Heart right ventricle (tissue), 16 donors: ENCODE measurements around the gene BAHD1. TPM values are rescaled to one million over a fixed set of nuclear protein-coding genes. Genes with fewer than 3 reads are reported as not detected.
A peak's percentile ranks its signal among the peaks of the same experiment; 100 is the strongest.

Experiments
- ATAC-seq, 8 donors: fragments of 200-7000 bp; cut with Tn5 transposase; one replicate each; pipeline ENCODE4 v1.9.1; 2020; ENCODE audit warnings: mild to moderate bottlenecking in 8 of 8, moderate library complexity in 8 of 8, moderate number of reproducible peaks in 1 of 8
- DNase-seq, 2 donors: peaks; one replicate each; pipeline ENCODE4 v3.0.0-alpha.2; 2020
- H3K27ac ChIP-seq, 10 donors: fragments of 200-600 bp; sonication (generic) in 2 of 10; one replicate each; pipeline versions ENCODE4 v1.5.0 to v1.8.0; 2020 to 2022; ENCODE audit warnings: mild to moderate bottlenecking in 3 of 10
- H3K27me3 ChIP-seq, 7 donors: fragments of 200-600 bp; one replicate each; pipeline ENCODE4 v1.8.0; 2021 to 2022; ENCODE audit warnings: mild to moderate bottlenecking in 2 of 7
- H3K36me3 ChIP-seq, 9 donors: fragments of 200-600 bp; sonication (generic) in 1 of 9; one replicate each; pipeline versions ENCODE4 v1.5.0 to v1.8.0; 2020 to 2022; ENCODE audit warnings: mild to moderate bottlenecking in 2 of 9
- H3K4me1 ChIP-seq, 9 donors: fragments of 200-600 bp; sonication (generic) in 1 of 9; one replicate each; pipeline versions ENCODE4 v1.5.0 to v1.8.0; 2020 to 2022; ENCODE audit warnings: mild to moderate bottlenecking in 4 of 9
- H3K4me3 ChIP-seq, 10 donors: fragments of 200-600 bp; sonication (generic) in 2 of 10; one replicate each; pipeline versions ENCODE4 v1.5.0 to v1.8.0; 2020 to 2022; ENCODE audit warnings: mild to moderate bottlenecking in 7 of 10, moderate library complexity in 2 of 10
- H3K9me3 ChIP-seq, 11 donors: fragments of 200-600 bp in 10 of 11; sonication (generic) in 2 of 11; one replicate each; pipeline versions ENCODE4 v1.5.0 to v1.8.0; 2013 to 2022; ENCODE audit warnings: mild to moderate bottlenecking in 2 of 11, control low read depth in 1 of 11, moderate library complexity in 1 of 11
- WGBS, 2 donors: extraction: QIAGEN DNeasy Blood & Tissue Kit; methylation state at CpG; one replicate each; pipeline ENCODE4 v1.1.7; 2013; ENCODE audit warnings: inconsistent platforms in 1 of 2; 5-methylcytosine and 5-hydroxymethylcytosine counted together
- intact Hi-C, 10 donors: fragments of 100-400 bp; cut with DNase I; formaldehyde crosslinking; loops; one replicate each; pipeline versions ENCODE4 v1.11.1 to v1.14.2; 2022
- polyA plus RNA-seq, 2 donors: library from polyadenylated mRNA; stranded (reverse); fragments of 200-250 nt; gene quantifications; one replicate each; pipeline ENCODE4 v1.2.3, GENCODE V29; 2013
- total RNA-seq, 10 donors: library from RNA; stranded (reverse); fragmentation: NEBNext Ultra II Directional in 3 of 10; extraction: Animal tissue kit (Norgen Biotek cat#: 25700) in 3 of 10; gene quantifications; one replicate each; pipeline versions ENCODE4 v1.2.1 to v1.2.4, GENCODE V29; 2021 to 2023
- TF ChIP-seq, protein P1 (sequence below), 9 donors: fragments of 200-600 bp; sonication (generic) in 2 of 9; IDR thresholded peaks; one replicate each; pipeline versions ENCODE4 v1.5.0 to v1.8.0; 2021 to 2022; ENCODE audit warnings: antibody characterized with exemption in 9 of 9, mild to moderate bottlenecking in 5 of 9, moderate library complexity in 1 of 9
- donor health status: Arrhythmogenic right ventricular cardiomyopathy.
- donor health status: ischemic (EF 13 %, LVEDD 7.1; RV severe dilation, severe dysfunction).
- donor health status: healthy with polysubstance abuse.
- donor health status: DM: no; HTN: yes; CAD: no.
- donor health status: DM: no; HTN: no; CAD: no.
- donor health status: ischemic (EF 25% LVEDD 6.9; RV normal size, moderate dysfunction).
- donor health status: ischemic (EF 25% LVEDD 5.7; RV mildly dilated, moderate dysfunction).
- donor health status: healthy.
- donor health status: DM: yes; HTN: yes; CAD: no.
- donor health status: Ischemic cardiomyopathy.
- donor health status: ischemic (EF 35%, LVEDD 5.7; RV mildly dilated, moderate dysfunction).
- donor health status: nonischemic (EF 11% LVEDD 7.7; RV severe dilation, severe dysfunction).
- donor health status: DM: yes; HTN: yes; CAD: no.
- donor health status: PGD.
- donor health status: ischemic (EF 29% LVEDD 5.4; RV normal size, mild dysfunction).
- donor health status: nonischemic (EF 23%, LVEDD 6.1; RV moderate dilation, normal function).

Gene BAHD1
- total and polyA plus RNA-seq, 12 donors: 8.9 to 17.8 (median 15.8) TPM

DNA sequence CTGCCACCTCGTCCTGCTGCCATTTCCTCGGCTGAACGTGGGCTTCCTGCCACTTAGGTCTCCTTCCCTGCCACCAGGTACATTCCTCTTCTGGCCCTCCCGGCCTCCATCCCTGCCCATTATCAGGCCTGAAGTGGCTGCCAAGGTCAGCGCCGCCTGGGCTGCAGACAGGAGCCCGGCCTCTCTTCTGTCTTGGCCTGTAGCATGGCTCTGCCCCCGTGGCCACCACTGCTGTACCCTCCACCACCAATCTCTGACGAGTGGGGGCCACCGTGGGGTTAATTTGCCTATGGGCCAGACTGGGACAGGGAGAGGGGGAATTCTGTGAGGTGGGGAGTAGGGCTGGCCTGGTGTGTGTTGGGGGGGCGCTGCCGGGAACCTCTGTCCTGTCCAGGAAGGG, 2.0 kb upstream of the BAHD1 start:
- Histone ChIP-seq H3K27me3 (peaks cover 10 to 73% (median 23%) of the 10 kb centered on the region in 7 donors), H3K9me3 (no peaks in the 10 kb centered on the region), H3K36me3 (no peaks in the 10 kb centered on the region), H3K4me3 (no peak overlapping the region), H3K4me1 (peaks cover 19 to 66% (median 47%) of the 10 kb centered on the region in 9 donors), H3K27ac (no peak overlapping the region)
- ATAC-seq (peak in 1 of 8 donors; percentile 3), DNase-seq (peak in 1 of 2 donors; percentile 25)
- WGBS, 2 donors: 44 to 50% methylated on average over 12 of the region's 12 CpGs
- TF ChIP-seq, protein P1, sequence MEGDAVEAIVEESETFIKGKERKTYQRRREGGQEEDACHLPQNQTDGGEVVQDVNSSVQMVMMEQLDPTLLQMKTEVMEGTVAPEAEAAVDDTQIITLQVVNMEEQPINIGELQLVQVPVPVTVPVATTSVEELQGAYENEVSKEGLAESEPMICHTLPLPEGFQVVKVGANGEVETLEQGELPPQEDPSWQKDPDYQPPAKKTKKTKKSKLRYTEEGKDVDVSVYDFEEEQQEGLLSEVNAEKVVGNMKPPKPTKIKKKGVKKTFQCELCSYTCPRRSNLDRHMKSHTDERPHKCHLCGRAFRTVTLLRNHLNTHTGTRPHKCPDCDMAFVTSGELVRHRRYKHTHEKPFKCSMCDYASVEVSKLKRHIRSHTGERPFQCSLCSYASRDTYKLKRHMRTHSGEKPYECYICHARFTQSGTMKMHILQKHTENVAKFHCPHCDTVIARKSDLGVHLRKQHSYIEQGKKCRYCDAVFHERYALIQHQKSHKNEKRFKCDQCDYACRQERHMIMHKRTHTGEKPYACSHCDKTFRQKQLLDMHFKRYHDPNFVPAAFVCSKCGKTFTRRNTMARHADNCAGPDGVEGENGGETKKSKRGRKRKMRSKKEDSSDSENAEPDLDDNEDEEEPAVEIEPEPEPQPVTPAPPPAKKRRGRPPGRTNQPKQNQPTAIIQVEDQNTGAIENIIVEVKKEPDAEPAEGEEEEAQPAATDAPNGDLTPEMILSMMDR (IDR thresholded peaks at IDR 0.05): no peak
- intact Hi-C loops: no loop called here

DNA sequence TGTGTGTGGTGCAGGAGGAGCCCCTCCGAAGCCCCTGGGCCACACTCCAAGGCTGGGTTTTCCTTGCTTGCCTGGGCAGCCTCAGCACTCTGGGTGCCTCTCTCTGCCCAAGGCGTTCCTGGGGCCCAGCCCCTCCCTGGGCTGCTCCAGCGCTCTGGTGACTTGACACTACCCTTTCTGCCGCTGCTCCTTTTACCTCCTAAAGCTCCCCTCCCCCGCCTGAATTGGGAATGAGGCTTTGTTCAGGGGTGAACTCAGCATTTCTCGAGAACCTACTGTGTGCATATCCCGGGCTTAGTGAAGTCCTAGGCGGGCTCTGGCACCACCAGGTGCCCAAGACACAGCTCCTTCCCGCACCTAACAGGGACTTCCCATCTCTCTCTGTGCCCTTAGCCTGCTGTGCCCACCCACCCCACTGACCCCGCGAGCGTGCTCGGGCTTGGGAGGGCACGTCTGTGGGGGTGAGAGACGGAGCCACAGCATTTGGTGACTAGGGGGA, 1.2 kb upstream of the BAHD1 start:
- no peak for DNase-seq
- peak in 3 of 8 donors; percentile 2 to 7 (median 5) for ATAC-seq

DNA sequence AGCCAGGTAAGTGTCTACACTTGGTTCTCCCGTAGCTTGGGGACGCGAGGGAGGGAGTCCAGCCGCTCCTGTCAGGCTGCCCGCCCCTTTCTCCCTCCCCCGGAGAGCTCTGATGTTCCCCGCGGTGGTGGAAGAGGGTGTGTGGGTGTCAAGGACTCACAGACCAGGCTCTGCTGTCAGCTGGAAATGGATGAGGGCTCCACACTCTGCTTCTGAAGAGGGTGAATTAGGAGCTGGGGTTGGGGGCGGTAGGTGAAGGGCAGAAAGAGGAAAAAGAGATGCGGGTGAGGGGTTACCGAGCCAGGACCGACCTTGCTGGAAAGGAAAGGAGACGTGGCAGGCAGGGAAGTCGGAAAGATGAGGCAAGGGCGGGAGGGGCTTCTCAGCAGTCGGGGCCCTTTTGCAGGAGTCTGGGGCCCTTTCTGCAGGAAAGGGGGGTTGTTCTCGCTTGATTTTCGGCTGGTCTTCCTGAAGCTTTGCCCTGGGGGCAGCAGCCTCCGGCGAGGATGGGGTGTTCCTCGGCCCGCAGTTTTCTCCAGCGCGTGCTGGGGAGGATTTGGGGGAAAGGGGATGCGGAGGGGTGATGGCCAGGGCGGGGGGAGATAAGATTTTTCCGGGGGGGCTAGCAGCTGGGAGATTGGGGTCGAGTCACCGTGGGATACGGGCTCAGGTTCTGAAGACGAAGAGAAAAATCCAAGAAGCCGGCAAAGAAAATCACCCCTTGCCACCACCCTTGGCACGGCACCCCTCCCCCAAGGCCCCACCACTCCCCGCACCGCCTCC, 602 bp upstream of the BAHD1 start:
- peaks cover 10 to 60% (median 23%) of the 10 kb centered on the region in 7 donors for H3K27me3 ChIP-seq
- H3K4me1 ChIP-seq: peaks cover 19 to 80% (median 61%) of the 10 kb centered on the region in 9 donors
- ATAC-seq (peak in 7 of 8 donors; percentile 9 to 53 (median 26)), DNase-seq (peak in 1 of 2 donors; percentile 29)
- peak overlapping the region in 9 of 10 donors; percentile 2 to 83 (median 46) for H3K27ac ChIP-seq
- 0 to 1% methylated on average over 34 to 35 of the region's 35 CpGs for WGBS, 2 donors
- no peaks in the 10 kb centered on the region for H3K36me3 ChIP-seq
- H3K4me3 ChIP-seq: peak overlapping the region; percentile 25 to 99 (median 86)
- TF ChIP-seq, protein P1 (IDR thresholded peaks at IDR 0.05): no peak
- intact Hi-C loops: loop anchor here in 3 of 10 donors (5.0 to 10.0 kb wide), 2 partner anchors 65 to 67 kb away; no protein-coding TSS in a partner anchor
- no peaks in the 10 kb centered on the region for H3K9me3 ChIP-seq

More for the DNA sequence above, 1.2 kb upstream of the BAHD1 start:
- intact Hi-C loops: no loop called here
- WGBS, 2 donors: 19 to 23% methylated on average over 15 of the region's 15 CpGs
- H3K27me3 ChIP-seq: peaks cover 10 to 67% (median 23%) of the 10 kb centered on the region in 7 donors
- H3K9me3 ChIP-seq: no peaks in the 10 kb centered on the region
- H3K4me1 ChIP-seq: peaks cover 19 to 73% (median 55%) of the 10 kb centered on the region in 9 donors
- H3K27ac ChIP-seq: peak overlapping the region in 7 of 10 donors; percentile 16 to 83 (median 46)
- peak overlapping the region in 9 of 10 donors; percentile 58 to 99 (median 88) for H3K4me3 ChIP-seq
- H3K36me3 ChIP-seq: no peaks in the 10 kb centered on the region
- TF ChIP-seq, protein P1 (IDR thresholded peaks at IDR 0.05): no peak
